ENCODE data around the gene PDP2. TPM values are rescaled to one million over a fixed set of nuclear protein-coding genes. Genes with fewer than 3 reads are reported as not detected.
A peak's percentile ranks its signal among the peaks of the same experiment; 100 is the strongest.

The PDP2 gene
- total RNA-seq, 1 donor from 2014 or later: 16.1 TPM

- Mint-ChIP-seq H3K4me3 (peak overlapping the region; percentile 99), H3K27ac (no peak overlapping the region), H3K4me1 (ENCODE audit: unreplicated experiment) (peaks cover 19% of the 10 kb centered on the region), H3K27me3 (no peaks in the 10 kb centered on the region), H3K9me3 (no peaks in the 10 kb centered on the region), H3K36me3 (peaks cover 10% of the 10 kb centered on the region)
- no peak for TF ChIP-seq CTCF (conservative IDR thresholded peaks at IDR 0.05)
- no peak for DNase-seq (ENCODE audit: extremely low spot score, unreplicated experiment)
These were observed 1.2 kb downstream of the PDP2 start for GRCh38 chr16:66881560-66881959.

GRCh38 chr16:66881964-66882508, 1.7 kb downstream of the PDP2 start:
- Mint-ChIP-seq H3K9me3 (no peaks in the 10 kb centered on the region), H3K4me1 (ENCODE audit: unreplicated experiment) (peaks cover 19% of the 10 kb centered on the region), H3K36me3 (peaks cover 10% of the 10 kb centered on the region), H3K27ac (no peak overlapping the region), H3K27me3 (no peaks in the 10 kb centered on the region), H3K4me3 (peak overlapping the region; percentile 99)
- TF ChIP-seq CTCF (conservative IDR thresholded peaks at IDR 0.05): no peak
- DNase-seq (ENCODE audit: extremely low spot score, unreplicated experiment): no peak

- Mint-ChIP-seq H3K4me1 (ENCODE audit: unreplicated experiment) (peaks cover 19% of the 10 kb centered on the region), H3K4me3 (peak overlapping the region; percentile 39), H3K27me3 (no peaks in the 10 kb centered on the region), H3K9me3 (no peaks in the 10 kb centered on the region), H3K36me3 (peaks cover 10% of the 10 kb centered on the region), H3K27ac (no peak overlapping the region)
- no peak for TF ChIP-seq CTCF (conservative IDR thresholded peaks at IDR 0.05)
- DNase-seq (ENCODE audit: extremely low spot score, unreplicated experiment): no peak
These were observed 2.4 kb downstream of the PDP2 start for GRCh38 chr16:66882702-66883101.

GRCh38 chr16:66885491-66885890, 5.2 kb downstream of the PDP2 start:
- H3K4me3 Mint-ChIP-seq: peak overlapping the region; percentile 53
- peaks cover under 1% of the 10 kb centered on the region for H3K4me1 Mint-ChIP-seq (ENCODE audit: unreplicated experiment)
- no peaks in the 10 kb centered on the region for H3K27me3 Mint-ChIP-seq
- H3K9me3 Mint-ChIP-seq: no peaks in the 10 kb centered on the region
- no peak for DNase-seq (ENCODE audit: extremely low spot score, unreplicated experiment)
- no peak for TF ChIP-seq CTCF (conservative IDR thresholded peaks at IDR 0.05)
- peak overlapping the region; percentile 63 for H3K27ac Mint-ChIP-seq
- peaks cover 10% of the 10 kb centered on the region for H3K36me3 Mint-ChIP-seq

- peak overlapping the region; percentile 16 for H3K4me3 Mint-ChIP-seq
- no peaks in the 10 kb centered on the region for H3K9me3 Mint-ChIP-seq
- no peaks in the 10 kb centered on the region for H3K4me1 Mint-ChIP-seq (ENCODE audit: unreplicated experiment)
- peak overlapping the region; percentile 63 for H3K27ac Mint-ChIP-seq
- no peak for TF ChIP-seq CTCF (conservative IDR thresholded peaks at IDR 0.05)
- no peak for DNase-seq (ENCODE audit: extremely low spot score, unreplicated experiment)
- H3K27me3 Mint-ChIP-seq: no peaks in the 10 kb centered on the region
- H3K36me3 Mint-ChIP-seq: peaks cover 14% of the 10 kb centered on the region
These were observed 6.0 kb downstream of the PDP2 start for GRCh38 chr16:66886321-66886720.

GRCh38 chr16:66886914-66887313, 6.6 kb downstream of the PDP2 start:
- H3K4me3 Mint-ChIP-seq: peak overlapping the region; percentile 16
- DNase-seq (ENCODE audit: extremely low spot score, unreplicated experiment): no peak
- H3K27ac Mint-ChIP-seq: peak overlapping the region; percentile 63
- no peaks in the 10 kb centered on the region for H3K9me3 Mint-ChIP-seq
- no peak for TF ChIP-seq CTCF (conservative IDR thresholded peaks at IDR 0.05)
- peaks cover 14% of the 10 kb centered on the region for H3K36me3 Mint-ChIP-seq
- no peaks in the 10 kb centered on the region for H3K4me1 Mint-ChIP-seq (ENCODE audit: unreplicated experiment)
- H3K27me3 Mint-ChIP-seq: no peaks in the 10 kb centered on the region
